ENCODE results near the gene ZCCHC7.

- TF ChIP-seq YY1 (IDR thresholded peaks at IDR 0.05), result no peak
- TF ChIP-seq, protein P1, sequence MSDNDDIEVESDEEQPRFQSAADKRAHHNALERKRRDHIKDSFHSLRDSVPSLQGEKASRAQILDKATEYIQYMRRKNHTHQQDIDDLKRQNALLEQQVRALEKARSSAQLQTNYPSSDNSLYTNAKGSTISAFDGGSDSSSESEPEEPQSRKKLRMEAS (IDR thresholded peaks at IDR 0.05), result no peak
- no peak for TF ChIP-seq GABPA (IDR thresholded peaks at IDR 0.05 in 1 of 2, conservative IDR thresholded peaks at IDR 0.05 in 1 of 2)
Measured at GRCh38 chr9:37348917-37349316, 228.5 kb downstream of the ZCCHC7 start.
